Testis (tissue), 2 donors: ENCODE data around the gene PKHD1.

Experiments used
- CTCF ChIP-seq, 3 experiments: fragments of 450-650 bp in 2 of 3; fragments of 200-600 bp in 1 of 3; sonication (generic) in 1 of 3; IDR thresholded peaks; one replicate each; pipeline ENCODE4 v1.5.1; 2016 to 2019; ENCODE audit warnings: antibody characterized with exemption in 3 of 3, mild to moderate bottlenecking in 2 of 3, moderate library complexity in 1 of 3
- POLR2A ChIP-seq: fragments of 450-650 bp; IDR thresholded peaks from one replicate; pipeline ENCODE4 v1.6.1; 2017; ENCODE audit warnings: antibody characterized with exemption, mild to moderate bottlenecking, moderate library complexity

- TF ChIP-seq CTCF (IDR thresholded peaks at IDR 0.05) (no peak), POLR2A (no peak)
Observed at GRCh38 chr6:52136055-52136454, 48.6 kb upstream of the PKHD1 start.
